KOPT-K1 (cell line): ENCODE results near the gene TSGA10IP.
A peak's percentile ranks its signal among the peaks of the same experiment; 100 is the strongest.
"Not testable (repeated sequence)": the region's sequence is repeated elsewhere in the genome, so short reads cannot be mapped to it uniquely, and the experiment has no call there.

Experiments
- H3K27ac ChIP-seq: fragments of 200-600 bp; sonication (generic); 2 replicates; pipeline ENCODE4 v1.5.1; 2016; ENCODE audit warnings: antibody characterized with exemption, mild to moderate bottlenecking, low read depth, low read length; ENCODE audit not compliant: poor library complexity, severe bottlenecking
- H3K36me3 ChIP-seq: fragments of 200-600 bp; sonication (generic); 2 replicates; pipeline ENCODE4 v1.5.1; 2017; ENCODE audit warnings: antibody characterized with exemption, mild to moderate bottlenecking, low read length, moderate library complexity; ENCODE audit not compliant: insufficient read depth
- H3K9me3 ChIP-seq: fragments of 200-600 bp; sonication (generic); 2 replicates; pipeline ENCODE4 v1.5.1; 2017; ENCODE audit warnings: antibody characterized with exemption, low read length, mild to moderate bottlenecking; ENCODE audit not compliant: insufficient read depth, poor library complexity, severe bottlenecking

TSGA10IP gene

DNA sequence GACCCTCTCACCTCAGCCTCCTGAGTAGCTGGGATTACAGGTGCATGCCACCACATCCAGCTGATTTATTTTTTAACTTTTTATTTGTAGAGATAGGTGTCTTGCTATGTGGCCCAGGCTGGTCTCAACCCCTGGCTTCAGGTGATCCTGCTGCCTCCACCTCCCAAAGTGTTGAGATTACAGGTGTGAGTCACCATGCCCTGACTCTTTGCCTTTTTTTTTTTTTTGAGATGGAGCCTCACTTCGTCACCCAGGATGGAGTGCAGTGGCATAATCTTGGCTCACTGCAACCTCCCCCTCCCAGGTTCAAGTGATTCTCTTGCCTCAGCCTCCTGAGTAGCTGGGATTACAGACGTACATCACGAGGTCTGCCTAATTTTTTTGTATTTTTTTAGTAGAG is 6.4 kb downstream of the TSGA10IP start:
- not testable (repeated sequence) for H3K36me3 ChIP-seq, H3K27ac ChIP-seq, H3K9me3 ChIP-seq

DNA sequence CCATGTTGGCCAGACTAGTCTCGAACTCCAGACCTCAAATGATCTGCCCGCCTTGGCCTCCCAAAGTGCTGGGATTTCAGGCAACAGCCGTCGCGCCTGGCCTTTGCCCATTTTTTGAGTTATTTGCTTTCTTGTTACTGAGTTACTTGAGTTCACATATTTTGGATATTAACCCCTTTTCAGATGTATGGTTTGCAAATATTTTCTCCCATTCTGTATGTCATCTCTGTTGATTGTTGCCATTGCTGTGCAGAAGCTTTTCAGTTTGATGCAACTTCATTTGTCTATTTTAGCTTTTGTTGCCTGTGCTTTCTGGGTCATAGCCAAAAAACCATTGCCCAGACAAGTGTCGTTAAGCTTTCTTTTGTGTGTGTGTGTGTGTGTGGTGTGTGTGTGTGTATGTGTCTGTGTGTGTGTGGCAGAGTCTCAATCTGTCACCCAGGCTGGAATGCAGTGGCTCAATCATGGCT is 6.8 kb downstream of the TSGA10IP start:
- Histone ChIP-seq H3K27ac (no peak overlapping the region), H3K36me3 (no peaks in the 10 kb centered on the region), H3K9me3 (no peaks in the 10 kb centered on the region)

DNA sequence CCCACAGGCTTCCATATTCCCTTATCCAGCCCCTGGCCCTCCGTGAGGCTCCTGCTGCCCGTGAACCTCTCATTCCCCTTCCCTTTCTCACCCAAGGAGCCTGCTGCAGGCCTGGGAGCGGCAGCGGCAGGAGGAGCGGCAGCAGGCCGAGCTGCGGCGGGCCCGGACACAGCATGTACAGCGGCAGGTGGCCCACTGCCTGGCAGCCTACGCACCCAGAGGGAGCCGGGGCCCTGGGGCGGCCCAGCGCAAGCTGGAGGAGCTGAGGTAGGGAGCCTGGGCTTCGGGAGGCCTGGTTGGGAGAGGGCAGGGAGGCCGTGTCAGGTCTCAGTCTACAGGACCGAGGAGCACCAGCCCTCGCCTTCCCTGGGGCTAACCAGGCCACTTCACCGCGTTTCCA is 8.2 kb downstream of the TSGA10IP start:
- Histone ChIP-seq H3K9me3 (no peaks in the 10 kb centered on the region), H3K36me3 (no peaks in the 10 kb centered on the region), H3K27ac (no peak overlapping the region)

- Histone ChIP-seq H3K36me3 (no peaks in the 10 kb centered on the region), H3K27ac (no peak overlapping the region), H3K9me3 (no peaks in the 10 kb centered on the region)
These were observed 9.5 kb downstream of the TSGA10IP start for GRCh38 chr11:65954771-65955170.

DNA sequence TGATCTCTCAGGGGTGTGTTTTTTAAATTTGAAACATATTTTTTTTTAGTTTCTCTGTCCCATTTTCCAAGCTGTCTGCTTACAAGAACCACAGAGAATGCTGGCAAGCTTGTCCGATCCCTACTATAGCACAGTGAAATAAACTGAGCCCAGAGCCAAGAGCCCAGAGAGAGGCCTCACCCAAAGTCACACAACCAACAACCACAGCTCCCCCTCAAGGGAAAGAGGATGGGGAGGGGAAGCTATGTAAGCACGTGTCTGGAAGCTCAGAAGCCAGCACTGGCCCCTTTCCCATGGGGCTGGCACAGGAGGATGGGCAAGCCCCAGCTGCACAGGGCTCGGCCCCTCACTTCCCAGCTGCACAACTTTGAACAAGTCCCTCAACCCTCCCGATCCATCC is 13.0 kb downstream of the TSGA10IP start:
- Histone ChIP-seq H3K36me3 (0 out of 2 replicates have a peak, but pooled peaks cover 2% of the 10 kb centered on the region), H3K9me3 (no peaks in the 10 kb centered on the region), H3K27ac (peak overlapping the region; percentile 13)

GRCh38 chr11:65958774-65959420 is 13.6 kb downstream of the TSGA10IP start:
- H3K9me3 ChIP-seq, result no peaks in the 10 kb centered on the region
- peaks cover 8% of the 10 kb centered on the region for H3K36me3 ChIP-seq
- H3K27ac ChIP-seq, result peak overlapping the region; percentile 13

- H3K9me3 ChIP-seq, result no peaks in the 10 kb centered on the region
These were observed 15.6 kb downstream of the TSGA10IP start for GRCh38 chr11:65960824-65961266.

DNA sequence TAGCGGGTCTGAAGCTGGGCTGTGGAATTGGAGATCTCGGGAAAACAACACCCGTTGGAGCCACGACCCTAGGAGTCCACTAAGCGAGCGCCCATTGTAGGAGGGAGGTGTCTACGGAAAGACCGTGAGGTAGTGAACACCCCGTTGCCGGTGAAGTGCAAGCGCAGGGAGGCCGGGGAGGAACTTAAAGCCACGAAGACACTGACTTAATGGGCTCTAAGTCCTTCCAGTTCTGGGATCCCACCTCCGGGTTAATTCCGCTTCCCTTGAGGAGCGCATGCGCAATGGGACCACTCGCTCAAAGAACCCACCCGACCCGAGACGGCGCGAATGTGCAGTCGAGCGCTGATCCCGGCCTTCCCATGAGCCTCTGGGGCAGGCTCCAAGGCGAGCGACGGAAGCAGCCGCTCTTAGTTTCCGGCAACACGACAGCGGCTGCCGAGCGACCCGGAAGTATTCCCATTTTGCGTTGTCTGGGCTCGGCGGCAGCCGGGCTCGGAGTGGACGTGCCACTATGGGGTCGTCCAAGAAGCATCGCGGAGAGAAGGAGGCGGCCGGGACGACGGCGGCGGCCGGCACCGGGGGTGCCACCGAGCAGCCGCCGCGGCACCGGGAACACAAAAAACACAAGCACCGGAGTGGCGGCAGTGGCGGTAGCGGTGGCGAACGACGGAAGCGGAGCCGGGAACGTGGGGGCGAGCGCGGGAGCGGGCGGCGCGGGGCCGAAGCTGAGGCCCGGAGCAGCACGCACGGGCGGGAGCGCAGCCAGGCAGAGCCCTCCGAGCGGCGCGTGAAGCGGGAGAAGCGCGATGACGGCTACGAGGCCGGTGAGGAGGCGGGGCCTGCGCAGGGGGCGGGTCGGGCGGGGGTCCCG is 16.2 kb downstream of the TSGA10IP start, which contains the start of gene SART1:
SART1 (plus strand) TSS at position 468 of the 874 bp plus-strand sequence; CDS start at position 515, 47 bp downstream.
- Histone ChIP-seq H3K9me3 (no peaks in the 10 kb centered on the region), H3K27ac (peak within 1 kb of the TSS; percentile 82)

More at GRCh38 chr11:65960824-65961266, 15.6 kb downstream of the TSGA10IP start:
- H3K36me3 ChIP-seq, result peaks cover 27% of the 10 kb centered on the region
- H3K27ac ChIP-seq, result peak overlapping the region; percentile 82

GRCh38 chr11:65962141-65962564 is 16.9 kb downstream of the TSGA10IP start:
- Histone ChIP-seq H3K36me3 (peaks cover 40% of the 10 kb centered on the region), H3K9me3 (no peaks in the 10 kb centered on the region), H3K27ac (peak overlapping the region; percentile 82)

More for the DNA sequence above, 16.2 kb downstream of the TSGA10IP start, which contains the start of gene SART1:
- H3K36me3 ChIP-seq, result peaks cover 34% of the 10 kb centered on the region

GRCh38 chr11:65964906-65965305 is 19.6 kb downstream of the TSGA10IP start:
- Histone ChIP-seq H3K27ac (no peak overlapping the region), H3K36me3 (peaks cover 68% of the 10 kb centered on the region), H3K9me3 (no peaks in the 10 kb centered on the region)

DNA sequence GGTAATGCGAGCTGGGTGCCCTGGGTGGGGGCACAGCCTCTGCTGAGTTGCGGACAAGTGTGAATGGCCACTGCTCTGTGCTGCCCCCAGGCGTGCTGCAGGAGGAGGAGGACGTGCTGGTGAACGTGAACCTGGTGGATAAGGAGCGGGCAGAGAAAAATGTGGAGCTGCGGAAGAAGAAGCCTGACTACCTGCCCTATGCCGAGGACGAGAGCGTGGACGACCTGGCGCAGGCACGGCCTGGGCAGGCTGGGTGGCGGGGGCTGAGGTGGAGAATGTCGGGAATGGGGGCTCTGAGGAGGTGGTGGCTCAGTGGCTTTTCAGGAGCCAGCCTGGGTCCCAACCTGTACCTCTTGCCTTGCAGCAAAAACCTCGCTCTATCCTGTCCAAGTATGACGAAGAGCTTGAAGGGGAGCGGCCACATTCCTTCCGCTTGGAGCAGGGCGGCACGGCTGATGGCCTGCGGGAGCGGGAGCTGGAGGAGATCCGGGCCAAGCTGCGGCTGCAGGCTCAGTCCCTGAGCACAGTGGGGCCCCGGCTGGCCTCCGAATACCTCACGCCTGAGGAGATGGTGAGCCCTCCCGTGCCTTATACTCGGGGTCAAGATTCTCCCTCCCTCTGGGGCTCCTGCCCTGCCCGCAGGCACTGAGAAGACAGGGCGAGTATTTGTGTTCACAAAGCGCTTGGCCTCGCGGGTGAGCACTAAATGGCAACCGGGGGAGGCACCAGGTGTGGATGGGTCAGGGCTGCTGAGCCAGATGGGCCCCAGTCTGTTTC is 20.9 kb downstream of the TSGA10IP start:
- peaks cover 77% of the 10 kb centered on the region for H3K36me3 ChIP-seq
- no peaks in the 10 kb centered on the region for H3K9me3 ChIP-seq

GRCh38 chr11:65967329-65967934 is 22.2 kb downstream of the TSGA10IP start:
- Histone ChIP-seq H3K27ac (no peak overlapping the region), H3K9me3 (no peaks in the 10 kb centered on the region), H3K36me3 (peaks cover 87% of the 10 kb centered on the region)

More for the DNA sequence above, 20.9 kb downstream of the TSGA10IP start:
- H3K27ac ChIP-seq, result no peak overlapping the region

DNA sequence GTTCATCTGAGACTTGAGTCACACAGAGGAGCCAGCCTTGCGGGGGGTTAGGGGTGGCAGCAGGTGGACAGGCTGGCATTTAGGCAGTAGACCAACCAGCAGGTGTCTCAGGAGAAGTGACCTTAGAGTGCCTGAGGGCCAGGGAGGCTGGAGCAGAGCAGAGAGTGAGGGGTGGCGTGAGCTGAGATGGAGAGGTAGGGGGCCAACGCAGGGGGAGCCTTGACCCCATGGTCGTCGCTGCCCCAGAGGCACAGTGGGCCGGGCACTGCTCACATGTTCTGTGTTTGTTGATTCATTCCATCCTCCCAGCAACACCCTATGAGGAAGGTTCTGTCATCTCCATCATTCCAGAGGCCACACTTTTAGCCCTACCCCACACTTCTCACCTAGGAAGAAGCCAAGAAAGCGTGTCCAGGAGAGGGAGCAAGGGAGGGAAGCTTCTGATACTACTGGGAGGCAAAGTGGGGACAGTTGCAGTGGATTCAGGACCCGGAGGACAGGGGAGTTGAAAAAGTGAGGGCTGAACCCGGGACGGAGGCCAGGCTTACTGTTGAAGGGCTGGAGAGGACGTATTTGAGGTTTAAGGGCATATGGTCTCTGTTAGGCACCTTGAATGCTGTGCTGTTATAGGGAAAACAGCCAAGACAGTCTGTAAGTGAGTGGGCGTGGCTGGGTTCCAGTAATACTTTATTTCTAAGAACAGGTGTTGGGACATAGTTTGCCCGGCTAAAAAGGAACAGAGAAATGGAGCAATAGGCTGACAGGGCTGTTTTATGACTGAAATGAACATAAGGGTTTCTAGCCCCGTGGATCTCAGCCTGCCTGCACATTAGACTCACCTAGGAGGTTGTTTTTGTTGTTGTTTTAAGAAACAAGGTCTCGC is 23.6 kb downstream of the TSGA10IP start:
- H3K9me3 ChIP-seq, result no peaks in the 10 kb centered on the region
- peaks cover 94% of the 10 kb centered on the region for H3K36me3 ChIP-seq
- H3K27ac ChIP-seq, result no peak overlapping the region
